HTERT RPE-1 (cell line): ENCODE results near the gene SLC10A7.

Experiments used
- in situ Hi-C: fragments of 300-500 bp; cut with MboI; formaldehyde crosslinking; loops from 4 replicates; pipeline ENCODE4 v1.14.3; 2020; ENCODE audit warnings: low sequenced_read_pairs

Gene SLC10A7

GRCh38 chr4:146521541-146522097 lies at the start of gene SLC10A7:
TSS of gene SLC10A7 (minus strand) at chr4:146521940. CDS start at chr4:146521717, 223 bp downstream.
- in situ Hi-C loops = no loop called here

- in situ Hi-C loops = no loop called here
Observed at GRCh38 chr4:146567396-146567795, 45.7 kb upstream of the SLC10A7 start.

- in situ Hi-C loops = no loop called here
Observed at GRCh38 chr4:146564492-146564891, 42.8 kb upstream of the SLC10A7 start.

GRCh38 chr4:146550161-146550560 lies 28.4 kb upstream of the SLC10A7 start:
- in situ Hi-C loops = no loop called here

GRCh38 chr4:146548443-146548842 lies 26.7 kb upstream of the SLC10A7 start:
- in situ Hi-C loops = no loop called here

- in situ Hi-C loops = no loop called here
Observed at GRCh38 chr4:146545102-146545501, 23.4 kb upstream of the SLC10A7 start.

GRCh38 chr4:146534178-146534577 lies 12.4 kb upstream of the SLC10A7 start:
- in situ Hi-C loops = no loop called here

- in situ Hi-C loops = no loop called here
Observed at GRCh38 chr4:146525754-146526153, 4.0 kb upstream of the SLC10A7 start.

- in situ Hi-C loops = no loop called here
Observed at GRCh38 chr4:146524663-146525062, 2.9 kb upstream of the SLC10A7 start.

- in situ Hi-C loops = no loop called here
Observed at GRCh38 chr4:146522869-146523205, 1.1 kb upstream of the SLC10A7 start.

- in situ Hi-C loops = no loop called here
Observed at GRCh38 chr4:146522098-146522868, 543 bp upstream of the SLC10A7 start.

- in situ Hi-C loops = no loop called here
Observed at GRCh38 chr4:146520896-146521540, 722 bp downstream of the SLC10A7 start.

- in situ Hi-C loops = no loop called here
Observed at GRCh38 chr4:146514651-146515357, 6.9 kb downstream of the SLC10A7 start.

GRCh38 chr4:146513548-146513947 lies 8.2 kb downstream of the SLC10A7 start:
- in situ Hi-C loops = no loop called here

- in situ Hi-C loops = no loop called here
Observed at GRCh38 chr4:146511381-146511780, 10.4 kb downstream of the SLC10A7 start.

- in situ Hi-C loops = no loop called here
Observed at GRCh38 chr4:146510942-146511341, 10.8 kb downstream of the SLC10A7 start.

GRCh38 chr4:146508229-146508939 lies 13.4 kb downstream of the SLC10A7 start:
- in situ Hi-C loops = no loop called here

- in situ Hi-C loops = no loop called here
Observed at GRCh38 chr4:146507632-146508031, 14.1 kb downstream of the SLC10A7 start.

- in situ Hi-C loops = no loop called here
Observed at GRCh38 chr4:146506272-146506671, 15.5 kb downstream of the SLC10A7 start.

- in situ Hi-C loops = no loop called here
Observed at GRCh38 chr4:146500216-146500615, 21.5 kb downstream of the SLC10A7 start.

GRCh38 chr4:146498291-146498690 lies 23.4 kb downstream of the SLC10A7 start:
- in situ Hi-C loops = no loop called here
